GM12875 (cell line): ENCODE results near the gene SPINK4.

Source experiments
- H3K4me3 ChIP-seq: one replicate; pipeline ENCODE4 v1.5.1; 2011; ENCODE audit warnings: low read depth, low read length, control low read depth
- CTCF ChIP-seq: IDR thresholded peaks from 2 replicates; pipeline ENCODE4 v1.5.1; 2011; ENCODE audit warnings: low read depth, mild to moderate bottlenecking, control low read depth, inconsistent platforms, low read length, moderate library complexity, borderline replicate concordance; ENCODE audit not compliant: insufficient read depth

The SPINK4 gene

GRCh38 chr9:33249087-33249658 is 9.2 kb downstream of the SPINK4 start:
- H3K4me3 ChIP-seq, result no peak overlapping the region
- TF ChIP-seq CTCF, result no peak

- H3K4me3 ChIP-seq, result no peak overlapping the region
- TF ChIP-seq CTCF, result no peak
These were observed 10.0 kb downstream of the SPINK4 start for GRCh38 chr9:33249983-33250382.

- TF ChIP-seq CTCF, result no peak
- no peak overlapping the region for H3K4me3 ChIP-seq
These were observed 10.6 kb downstream of the SPINK4 start for GRCh38 chr9:33250458-33250995.

- TF ChIP-seq CTCF, result no peak
- no peak overlapping the region for H3K4me3 ChIP-seq
These were observed 14.2 kb downstream of the SPINK4 start for GRCh38 chr9:33254211-33254610.

- no peak for TF ChIP-seq CTCF
- H3K4me3 ChIP-seq, result no peak overlapping the region
These were observed 15.0 kb downstream of the SPINK4 start for GRCh38 chr9:33255014-33255413.

- no peak overlapping the region for H3K4me3 ChIP-seq
- TF ChIP-seq CTCF, result no peak
These were observed 15.5 kb downstream of the SPINK4 start for GRCh38 chr9:33255471-33255870.

- no peak for TF ChIP-seq CTCF
- no peak overlapping the region for H3K4me3 ChIP-seq
These were observed 16.3 kb downstream of the SPINK4 start for GRCh38 chr9:33256236-33256635.
